Measurements from ENCODE around the gene CDH16. TPM values are rescaled to one million over a fixed set of nuclear protein-coding genes. Genes with fewer than 3 reads are reported as not detected.
A peak's percentile ranks its signal among the peaks of the same experiment; 100 is the strongest.
"Not testable (repeated sequence)": the region's sequence is repeated elsewhere in the genome, so short reads cannot be mapped to it uniquely, and the experiment has no call there.

The CDH16 gene
- total and polyA plus RNA-seq, 2 donors from 2014 or later: 1,180 to 1,188 TPM

DNA sequence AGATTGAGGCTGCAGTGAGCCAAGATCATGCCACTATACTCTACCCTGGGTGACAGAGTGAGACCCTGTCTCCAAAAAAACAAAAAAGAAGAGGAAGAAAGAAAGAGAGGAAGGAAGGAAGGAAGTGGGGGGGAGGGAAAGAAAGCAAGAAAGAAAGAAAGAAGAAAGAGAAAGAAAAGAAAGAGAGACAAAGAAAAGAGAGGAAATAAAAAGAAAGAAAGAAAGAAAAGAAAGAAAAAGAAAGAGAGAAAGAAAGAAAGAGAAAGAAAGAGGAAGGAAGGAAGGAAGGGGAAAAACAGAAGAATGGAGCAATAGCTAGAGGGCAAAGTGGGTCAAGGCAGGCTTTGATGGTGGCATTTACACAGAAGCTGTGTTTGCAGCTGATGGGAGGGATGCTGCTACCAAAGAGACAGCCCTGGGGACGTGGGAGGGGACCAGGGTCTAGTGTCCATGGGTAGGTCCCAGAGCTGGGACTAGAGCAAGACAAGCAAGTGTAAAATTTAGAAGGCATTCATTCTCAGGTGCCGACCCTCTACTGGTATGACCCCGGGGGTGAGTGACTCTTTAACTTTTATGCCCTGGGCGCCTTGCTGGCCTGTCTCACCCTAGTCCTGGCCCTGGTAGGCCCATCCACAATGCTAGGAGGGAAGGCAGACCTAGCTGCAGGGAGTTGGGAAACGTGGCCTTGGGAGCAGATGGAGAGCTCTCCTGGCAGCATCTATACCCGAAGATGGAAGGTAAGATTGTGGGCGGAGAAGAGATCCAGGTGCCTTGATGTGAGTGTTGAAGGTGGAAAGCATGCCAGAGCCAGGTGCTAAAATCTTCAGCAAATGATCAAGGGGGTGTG is 40.4 kb upstream of the CDH16 start:
- Histone ChIP-seq H3K36me3 (ENCODE audit: control insufficient read depth in 2 of 3, insufficient read depth in 3 of 3, low read length in 3 of 3) (no peaks in the 10 kb centered on the region), H3K4me3 (ENCODE audit: low read length in 3 of 3) (no peak overlapping the region), H3K4me1 (ENCODE audit: control insufficient read depth in 2 of 3, insufficient read depth in 2 of 3, low read depth in 1 of 3, low read length in 3 of 3) (peaks cover 0 to 9% (median 7%) of the 10 kb centered on the region in 3 donors), H3K27ac (ENCODE audit: low read depth in 2 of 2, low read length in 2 of 2) (no peak overlapping the region), H3K27me3 (ENCODE audit: control insufficient read depth, insufficient read depth, low read length) (no peaks in the 10 kb centered on the region), H3K9ac (ENCODE audit: low read length in 3 of 3) (no peak overlapping the region), H3K9me3 (ENCODE audit: control insufficient read depth in 2 of 3, insufficient read depth in 1 of 3, low read length in 3 of 3) (no peaks in the 10 kb centered on the region)
- intact Hi-C loops (cut with DNase I): no loop called here
- TF ChIP-seq, protein P1, sequence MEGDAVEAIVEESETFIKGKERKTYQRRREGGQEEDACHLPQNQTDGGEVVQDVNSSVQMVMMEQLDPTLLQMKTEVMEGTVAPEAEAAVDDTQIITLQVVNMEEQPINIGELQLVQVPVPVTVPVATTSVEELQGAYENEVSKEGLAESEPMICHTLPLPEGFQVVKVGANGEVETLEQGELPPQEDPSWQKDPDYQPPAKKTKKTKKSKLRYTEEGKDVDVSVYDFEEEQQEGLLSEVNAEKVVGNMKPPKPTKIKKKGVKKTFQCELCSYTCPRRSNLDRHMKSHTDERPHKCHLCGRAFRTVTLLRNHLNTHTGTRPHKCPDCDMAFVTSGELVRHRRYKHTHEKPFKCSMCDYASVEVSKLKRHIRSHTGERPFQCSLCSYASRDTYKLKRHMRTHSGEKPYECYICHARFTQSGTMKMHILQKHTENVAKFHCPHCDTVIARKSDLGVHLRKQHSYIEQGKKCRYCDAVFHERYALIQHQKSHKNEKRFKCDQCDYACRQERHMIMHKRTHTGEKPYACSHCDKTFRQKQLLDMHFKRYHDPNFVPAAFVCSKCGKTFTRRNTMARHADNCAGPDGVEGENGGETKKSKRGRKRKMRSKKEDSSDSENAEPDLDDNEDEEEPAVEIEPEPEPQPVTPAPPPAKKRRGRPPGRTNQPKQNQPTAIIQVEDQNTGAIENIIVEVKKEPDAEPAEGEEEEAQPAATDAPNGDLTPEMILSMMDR (IDR thresholded peaks at IDR 0.05; ENCODE audit: borderline replicate concordance, extremely low read depth, insufficient read depth): no peak
- FAIRE-seq: no peak
- no peak for DNase-seq

DNA sequence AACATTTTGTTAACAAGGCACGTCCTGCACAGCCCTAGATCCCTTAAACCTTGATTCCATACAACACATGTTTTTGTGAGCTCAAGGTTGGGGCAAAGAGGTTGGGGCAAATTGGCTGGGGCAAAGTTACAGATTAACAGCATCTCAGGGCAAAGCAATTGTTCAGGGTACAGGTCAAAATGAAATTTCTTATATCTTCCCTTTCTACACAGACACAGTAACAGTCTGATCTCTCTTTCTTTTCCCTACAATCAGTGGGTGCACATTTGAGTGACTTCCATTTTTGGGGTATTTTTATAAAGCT is 37.4 kb upstream of the CDH16 start:
- H3K36me3 ChIP-seq (ENCODE audit: control insufficient read depth in 2 of 3, insufficient read depth in 3 of 3, low read length in 3 of 3); DNase-seq; H3K27me3 ChIP-seq (ENCODE audit: control insufficient read depth, insufficient read depth, low read length); H3K4me3 ChIP-seq (ENCODE audit: low read length in 3 of 3); H3K9ac ChIP-seq (ENCODE audit: low read length in 3 of 3); FAIRE-seq; intact Hi-C loops (cut with DNase I); H3K4me1 ChIP-seq (ENCODE audit: control insufficient read depth in 2 of 3, insufficient read depth in 2 of 3, low read depth in 1 of 3, low read length in 3 of 3); H3K9me3 ChIP-seq (ENCODE audit: control insufficient read depth in 2 of 3, insufficient read depth in 1 of 3, low read length in 3 of 3): not testable (repeated sequence)
- H3K27ac ChIP-seq (ENCODE audit: low read depth in 2 of 2, low read length in 2 of 2): peak overlapping the region; percentile 32 to 37

DNA sequence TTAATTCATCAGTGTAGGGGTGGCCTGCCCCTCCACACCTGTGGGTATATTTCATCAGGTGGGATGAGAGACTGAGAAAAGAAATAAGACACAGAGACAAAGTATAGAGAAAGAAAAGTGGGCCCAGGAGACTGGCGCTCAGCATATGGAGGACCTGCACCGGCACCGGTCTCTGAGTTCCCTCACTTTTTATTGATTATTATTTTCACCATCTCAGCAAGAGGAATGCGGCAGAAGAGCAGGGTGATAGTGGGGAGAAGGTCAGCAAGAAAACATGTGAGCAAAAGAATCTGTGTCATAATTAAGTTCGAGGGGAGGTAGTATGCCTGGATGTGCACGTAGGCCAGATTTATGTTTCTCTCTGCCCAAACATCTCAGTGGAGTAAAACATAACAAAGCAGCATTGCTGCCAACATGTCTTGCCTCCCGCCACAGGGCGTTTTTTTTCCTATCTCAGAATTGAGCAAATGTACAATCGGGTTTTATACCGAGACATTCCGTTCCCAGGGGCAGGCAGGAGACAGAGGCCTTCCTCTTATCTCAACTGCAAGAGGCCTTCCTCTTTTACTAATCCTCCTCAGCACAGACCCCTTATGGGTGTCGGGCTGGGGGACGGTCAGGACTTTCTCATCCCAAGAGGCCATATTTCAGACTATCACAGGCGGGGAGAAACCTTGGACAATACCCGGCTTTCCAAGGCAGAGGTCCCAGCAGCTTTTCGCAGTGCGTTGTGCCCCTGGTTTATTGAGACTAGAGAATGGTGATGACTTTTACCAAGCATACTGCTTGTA is 36.9 kb upstream of the CDH16 start:
- H3K27me3 ChIP-seq (ENCODE audit: control insufficient read depth, insufficient read depth, low read length); DNase-seq; FAIRE-seq; H3K4me1 ChIP-seq (ENCODE audit: control insufficient read depth in 2 of 3, insufficient read depth in 2 of 3, low read depth in 1 of 3, low read length in 3 of 3); intact Hi-C loops (cut with DNase I); H3K9me3 ChIP-seq (ENCODE audit: control insufficient read depth in 2 of 3, insufficient read depth in 1 of 3, low read length in 3 of 3); H3K36me3 ChIP-seq (ENCODE audit: control insufficient read depth in 2 of 3, insufficient read depth in 3 of 3, low read length in 3 of 3); H3K4me3 ChIP-seq (ENCODE audit: low read length in 3 of 3): not testable (repeated sequence)
- peak overlapping the region; percentile 32 to 41 for H3K27ac ChIP-seq (ENCODE audit: low read depth in 2 of 2, low read length in 2 of 2)
- H3K9ac ChIP-seq (ENCODE audit: low read length in 3 of 3): peak overlapping the region in 1 of 3 donors; percentile 12

DNA sequence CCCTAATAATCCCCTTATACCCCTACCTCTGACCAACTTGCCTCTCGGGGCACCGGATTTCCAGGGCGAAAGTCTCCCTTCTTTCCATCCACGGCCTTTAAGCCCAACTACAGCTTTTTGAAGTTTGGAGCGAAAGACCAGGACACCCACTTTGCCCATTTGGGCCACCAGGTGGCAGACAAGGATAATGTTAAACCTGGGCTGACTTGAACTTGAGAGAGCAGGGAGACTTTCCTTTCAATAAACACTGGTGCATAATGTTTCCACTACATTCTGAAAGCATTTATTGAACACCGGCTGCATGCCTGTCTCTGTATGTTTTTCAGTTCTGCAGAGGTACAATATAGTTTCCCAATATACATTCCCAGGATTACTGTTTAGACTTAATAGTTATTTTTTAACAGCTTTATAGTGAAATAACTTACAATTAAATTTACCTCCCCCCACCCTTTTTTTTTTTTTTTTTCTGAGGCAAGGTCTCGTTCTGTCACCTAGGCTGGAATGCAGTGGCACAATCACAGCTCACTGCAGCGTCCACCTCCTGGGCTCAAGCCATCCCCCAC is 35.5 kb upstream of the CDH16 start:
- TF ChIP-seq, protein P1 (IDR thresholded peaks at IDR 0.05; ENCODE audit: borderline replicate concordance, extremely low read depth, insufficient read depth): peak; percentile 95
- FAIRE-seq (no peak), DNase-seq (peak in 4 of 5 donors; percentile 77 to 92 (median 86))
- peaks cover 0 to 5% (median 2%) of the 10 kb centered on the region in 3 donors for H3K4me1 ChIP-seq (ENCODE audit: control insufficient read depth in 2 of 3, insufficient read depth in 2 of 3, low read depth in 1 of 3, low read length in 3 of 3)
- no peaks in the 10 kb centered on the region for H3K36me3 ChIP-seq (ENCODE audit: control insufficient read depth in 2 of 3, insufficient read depth in 3 of 3, low read length in 3 of 3)
- H3K27me3 ChIP-seq (ENCODE audit: control insufficient read depth, insufficient read depth, low read length): no peaks in the 10 kb centered on the region
- H3K9me3 ChIP-seq (ENCODE audit: control insufficient read depth in 2 of 3, insufficient read depth in 1 of 3, low read length in 3 of 3): no peaks in the 10 kb centered on the region
- H3K27ac ChIP-seq (ENCODE audit: low read depth in 2 of 2, low read length in 2 of 2): no peak overlapping the region
- intact Hi-C loops (cut with DNase I): no loop called here
- H3K4me3 ChIP-seq (ENCODE audit: low read length in 3 of 3): no peak overlapping the region
- H3K9ac ChIP-seq (ENCODE audit: low read length in 3 of 3): no peak overlapping the region
